ENCODE data around the gene MAP3K14. TPM values are rescaled to one million over a fixed set of nuclear protein-coding genes. Genes with fewer than 3 reads are reported as not detected.

MAP3K14 gene
- total and polyA plus RNA-seq, 2 donors (not counting 1 experiment from before 2014, with no cell fraction given) = 3.6 to 5.2 TPM

DNA sequence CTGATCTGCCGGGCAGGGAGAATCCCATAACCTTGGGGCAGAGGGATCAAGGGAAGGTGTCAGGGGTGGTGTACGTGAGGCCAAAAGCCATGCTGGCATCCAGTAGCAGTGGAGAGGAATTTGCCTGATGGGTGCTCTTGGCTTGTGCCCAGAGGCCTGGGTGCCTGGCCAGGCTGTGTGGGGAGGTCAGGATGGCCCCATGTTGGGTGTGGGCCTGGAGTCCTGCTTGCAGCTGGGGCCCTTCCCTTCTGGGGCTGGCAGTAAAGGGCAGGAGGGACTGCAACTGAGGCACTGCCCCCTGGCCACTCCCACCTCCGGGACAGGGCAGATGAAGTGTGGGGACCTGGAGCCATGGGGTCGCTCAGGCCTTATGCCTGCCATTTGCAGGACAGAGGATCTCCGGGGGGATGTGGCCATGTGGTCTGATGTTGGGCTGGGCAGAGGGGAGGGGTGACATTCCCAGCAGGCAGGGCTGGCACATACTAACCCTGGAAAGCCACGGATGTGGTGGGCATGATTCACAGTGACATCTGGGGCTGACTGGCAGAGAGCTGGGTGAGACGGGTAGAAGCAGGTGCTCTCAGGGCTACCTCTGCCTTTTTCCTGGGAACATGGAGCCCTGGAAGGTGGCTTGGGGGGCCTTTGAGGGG is 91.6 kb downstream of the MAP3K14 start:
- H3K4me3 ChIP-seq (replicated peaks in 1 of 4; ENCODE audit: control extremely low read depth in 1 of 4, insufficient read depth in 1 of 4, low read depth in 3 of 4, low read length in 4 of 4) = no peak overlapping the region
- no peaks in the 10 kb centered on the region for H3K79me2 ChIP-seq (ENCODE audit: control insufficient read depth, insufficient read depth, low read length)
- H4K20me1 ChIP-seq (ENCODE audit: control insufficient read depth, extremely low read depth, insufficient read depth, low read length) = no peaks in the 10 kb centered on the region
- no peaks in the 10 kb centered on the region for H3K36me3 ChIP-seq (ENCODE audit: control insufficient read depth, insufficient read depth, low read length)
- DNase-seq (ENCODE audit: low read depth in 2 of 2) = no peak
- no peaks in the 10 kb centered on the region for H3K9me3 ChIP-seq (ENCODE audit: control insufficient read depth, insufficient read depth, low read depth, low read length)
- no peak overlapping the region for H3K4me2 ChIP-seq (ENCODE audit: extremely low read depth, insufficient read depth, low read length)
- no peak overlapping the region for H3K9ac ChIP-seq (ENCODE audit: insufficient read depth, low read length)
- H3K27me3 ChIP-seq (ENCODE audit: control insufficient read depth, insufficient read depth, low read length) = peaks cover 20% of the 10 kb centered on the region
- TF ChIP-seq EZH2 (IDR thresholded peaks at IDR 0.05; ENCODE audit: low read length, missing control alignments) = no peak
- TF ChIP-seq, protein P1, sequence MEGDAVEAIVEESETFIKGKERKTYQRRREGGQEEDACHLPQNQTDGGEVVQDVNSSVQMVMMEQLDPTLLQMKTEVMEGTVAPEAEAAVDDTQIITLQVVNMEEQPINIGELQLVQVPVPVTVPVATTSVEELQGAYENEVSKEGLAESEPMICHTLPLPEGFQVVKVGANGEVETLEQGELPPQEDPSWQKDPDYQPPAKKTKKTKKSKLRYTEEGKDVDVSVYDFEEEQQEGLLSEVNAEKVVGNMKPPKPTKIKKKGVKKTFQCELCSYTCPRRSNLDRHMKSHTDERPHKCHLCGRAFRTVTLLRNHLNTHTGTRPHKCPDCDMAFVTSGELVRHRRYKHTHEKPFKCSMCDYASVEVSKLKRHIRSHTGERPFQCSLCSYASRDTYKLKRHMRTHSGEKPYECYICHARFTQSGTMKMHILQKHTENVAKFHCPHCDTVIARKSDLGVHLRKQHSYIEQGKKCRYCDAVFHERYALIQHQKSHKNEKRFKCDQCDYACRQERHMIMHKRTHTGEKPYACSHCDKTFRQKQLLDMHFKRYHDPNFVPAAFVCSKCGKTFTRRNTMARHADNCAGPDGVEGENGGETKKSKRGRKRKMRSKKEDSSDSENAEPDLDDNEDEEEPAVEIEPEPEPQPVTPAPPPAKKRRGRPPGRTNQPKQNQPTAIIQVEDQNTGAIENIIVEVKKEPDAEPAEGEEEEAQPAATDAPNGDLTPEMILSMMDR (conservative IDR thresholded peaks at IDR 0.05 in 1 of 2, IDR thresholded peaks at IDR 0.05 in 1 of 2; ENCODE audit: low read depth in 1 of 2, low read length in 2 of 2) = no peak
- H2AFZ ChIP-seq (ENCODE audit: low read length) = no peak overlapping the region
- no peak overlapping the region for H3K27ac ChIP-seq (ENCODE audit: insufficient read depth, low read length)
- peaks cover 14% of the 10 kb centered on the region for H3K4me1 ChIP-seq (ENCODE audit: control insufficient read depth, extremely low read depth, insufficient read depth, low read length)

DNA sequence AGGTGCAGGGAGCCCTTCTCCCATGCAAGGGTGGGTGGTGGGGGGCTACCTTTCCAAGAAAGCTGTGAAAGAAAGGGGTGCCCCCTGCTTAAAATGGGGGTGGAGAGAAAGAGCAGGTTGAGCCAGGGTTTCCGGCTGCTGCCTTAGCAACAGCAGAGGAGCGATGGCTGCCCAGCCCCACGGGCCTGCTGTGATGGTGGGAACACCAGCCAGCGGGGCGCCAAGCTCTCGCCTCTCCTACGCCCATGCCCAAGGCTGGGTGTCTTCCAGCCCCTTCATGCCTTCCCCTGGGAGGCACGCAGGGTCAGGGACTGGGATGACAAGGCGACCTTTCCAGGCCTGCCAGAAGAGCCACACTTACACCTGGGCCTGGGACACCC is 92.2 kb downstream of the MAP3K14 start:
- Histone ChIP-seq H3K4me2 (ENCODE audit: extremely low read depth, insufficient read depth, low read length) (no peak overlapping the region), H3K4me3 (replicated peaks in 1 of 4; ENCODE audit: control extremely low read depth in 1 of 4, insufficient read depth in 1 of 4, low read depth in 3 of 4, low read length in 4 of 4) (no peak overlapping the region), H3K79me2 (ENCODE audit: control insufficient read depth, insufficient read depth, low read length) (no peaks in the 10 kb centered on the region), H3K9me3 (ENCODE audit: control insufficient read depth, insufficient read depth, low read depth, low read length) (no peaks in the 10 kb centered on the region), H3K4me1 (ENCODE audit: control insufficient read depth, extremely low read depth, insufficient read depth, low read length) (peaks cover 14% of the 10 kb centered on the region), H4K20me1 (ENCODE audit: control insufficient read depth, extremely low read depth, insufficient read depth, low read length) (no peaks in the 10 kb centered on the region), H3K27ac (ENCODE audit: insufficient read depth, low read length) (no peak overlapping the region), H3K27me3 (ENCODE audit: control insufficient read depth, insufficient read depth, low read length) (peaks cover 22% of the 10 kb centered on the region), H3K36me3 (ENCODE audit: control insufficient read depth, insufficient read depth, low read length) (no peaks in the 10 kb centered on the region), H2AFZ (ENCODE audit: low read length) (no peak overlapping the region), H3K9ac (ENCODE audit: insufficient read depth, low read length) (no peak overlapping the region)
- no peak for DNase-seq (ENCODE audit: low read depth in 2 of 2)
- TF ChIP-seq, protein P1 (conservative IDR thresholded peaks at IDR 0.05 in 1 of 2, IDR thresholded peaks at IDR 0.05 in 1 of 2; ENCODE audit: low read depth in 1 of 2, low read length in 2 of 2) = no peak
- TF ChIP-seq EZH2 (IDR thresholded peaks at IDR 0.05; ENCODE audit: low read length, missing control alignments) = no peak

DNA sequence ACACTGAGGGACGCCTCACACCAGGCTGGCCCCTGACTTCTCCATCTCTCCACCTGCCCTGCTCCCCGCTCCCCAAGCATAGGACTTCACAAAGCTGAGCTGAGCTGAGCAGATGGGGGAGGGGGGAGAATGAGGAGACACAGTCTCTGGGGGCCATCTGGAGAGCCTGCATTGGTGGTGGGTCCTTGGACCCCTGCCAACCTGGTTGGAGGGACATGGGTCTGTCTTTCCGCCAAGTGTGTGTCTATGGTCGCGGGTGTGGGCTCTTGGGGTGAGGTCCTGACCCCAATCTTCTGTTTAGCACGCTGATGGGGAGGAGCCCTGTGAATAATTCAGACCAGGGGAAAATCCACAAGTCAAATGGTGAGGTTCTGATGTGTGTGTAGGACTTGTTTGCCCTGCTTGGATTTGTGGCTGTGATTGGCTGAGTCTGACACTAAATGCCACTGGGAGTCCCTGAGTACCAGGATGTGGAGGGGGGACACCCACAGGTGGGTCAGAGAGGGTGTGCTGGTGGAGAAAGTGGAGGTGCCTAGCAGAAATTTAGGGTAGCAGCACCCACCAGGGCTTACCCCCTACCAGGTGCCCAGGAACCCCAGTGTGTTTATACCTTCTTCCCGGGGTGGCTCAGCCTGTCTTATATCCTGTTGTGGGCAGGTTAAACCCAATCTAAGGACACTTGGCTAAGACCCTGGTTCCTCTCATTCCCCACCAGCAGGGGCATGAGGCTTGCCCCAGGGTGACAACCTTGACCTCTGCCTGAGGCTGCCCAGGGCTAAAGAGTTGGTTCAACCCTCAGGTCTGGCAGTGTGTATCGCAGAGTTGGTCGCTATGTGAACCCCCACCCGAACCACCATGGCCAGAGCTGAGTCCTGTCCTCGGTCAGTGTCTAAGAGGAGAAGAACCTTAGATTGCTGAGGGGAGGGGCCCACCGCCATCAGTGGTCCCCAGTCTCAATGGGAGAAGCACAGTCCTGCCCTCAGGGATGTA is 93.0 kb downstream of the MAP3K14 start:
- H3K9ac ChIP-seq (ENCODE audit: insufficient read depth, low read length) = no peak overlapping the region
- H3K79me2 ChIP-seq (ENCODE audit: control insufficient read depth, insufficient read depth, low read length) = no peaks in the 10 kb centered on the region
- no peaks in the 10 kb centered on the region for H3K36me3 ChIP-seq (ENCODE audit: control insufficient read depth, insufficient read depth, low read length)
- no peak overlapping the region for H3K4me3 ChIP-seq (replicated peaks in 1 of 4; ENCODE audit: control extremely low read depth in 1 of 4, insufficient read depth in 1 of 4, low read depth in 3 of 4, low read length in 4 of 4)
- H2AFZ ChIP-seq (ENCODE audit: low read length) = no peak overlapping the region
- H4K20me1 ChIP-seq (ENCODE audit: control insufficient read depth, extremely low read depth, insufficient read depth, low read length) = no peaks in the 10 kb centered on the region
- peaks cover 11% of the 10 kb centered on the region for H3K4me1 ChIP-seq (ENCODE audit: control insufficient read depth, extremely low read depth, insufficient read depth, low read length)
- H3K9me3 ChIP-seq (ENCODE audit: control insufficient read depth, insufficient read depth, low read depth, low read length) = no peaks in the 10 kb centered on the region
- no peak overlapping the region for H3K4me2 ChIP-seq (ENCODE audit: extremely low read depth, insufficient read depth, low read length)
- TF ChIP-seq, protein P1 (conservative IDR thresholded peaks at IDR 0.05 in 1 of 2, IDR thresholded peaks at IDR 0.05 in 1 of 2; ENCODE audit: low read depth in 1 of 2, low read length in 2 of 2) = no peak
- no peak for TF ChIP-seq EZH2 (IDR thresholded peaks at IDR 0.05; ENCODE audit: low read length, missing control alignments)
- H3K27me3 ChIP-seq (ENCODE audit: control insufficient read depth, insufficient read depth, low read length) = peaks cover 22% of the 10 kb centered on the region
- no peak for DNase-seq (ENCODE audit: low read depth in 2 of 2)
- H3K27ac ChIP-seq (ENCODE audit: insufficient read depth, low read length) = no peak overlapping the region
